Measurements from ENCODE around the gene PPP2R2C. TPM values are rescaled to one million over a fixed set of nuclear protein-coding genes. Genes with fewer than 3 reads are reported as not detected.

The PPP2R2C gene
- total RNA-seq, 2 donors from 2014 or later, result 0.14 to 0.41 TPM

GRCh38 chr4:6378493-6379445 is 93.6 kb downstream of the PPP2R2C start:
- no peaks in the 10 kb centered on the region for H3K4me1 ChIP-seq (ENCODE audit: control insufficient read depth in 1 of 2, low read depth in 2 of 2)
- no peaks in the 10 kb centered on the region for H3K27me3 ChIP-seq (replicated peaks; ENCODE audit: insufficient read depth)
- no peak for TF ChIP-seq CTCF (IDR thresholded peaks at IDR 0.05)
- no peaks in the 10 kb centered on the region for H3K36me3 ChIP-seq
- DNase-seq (ENCODE audit: low spot score) (no peak), ATAC-seq (ENCODE audit: insufficient number of reproducible peaks, low FRiP score, low read depth) (no peak)
- H3K4me3 ChIP-seq, result no peak overlapping the region
- no peak overlapping the region for H3K27ac ChIP-seq
- H3K9me3 ChIP-seq, result no peaks in the 10 kb centered on the region

- ATAC-seq (ENCODE audit: insufficient number of reproducible peaks, low FRiP score, low read depth) (no peak), DNase-seq (ENCODE audit: low spot score) (no peak)
- no peak overlapping the region for H3K27ac ChIP-seq
- H3K27me3 ChIP-seq (replicated peaks; ENCODE audit: insufficient read depth), result no peaks in the 10 kb centered on the region
- no peaks in the 10 kb centered on the region for H3K4me1 ChIP-seq (ENCODE audit: control insufficient read depth in 1 of 2, low read depth in 2 of 2)
- no peak overlapping the region for H3K4me3 ChIP-seq
- H3K36me3 ChIP-seq, result no peaks in the 10 kb centered on the region
- no peaks in the 10 kb centered on the region for H3K9me3 ChIP-seq
- no peak for TF ChIP-seq CTCF (IDR thresholded peaks at IDR 0.05)
Measured at GRCh38 chr4:6377626-6378492, 94.6 kb downstream of the PPP2R2C start.

GRCh38 chr4:6375620-6376295 is 96.7 kb downstream of the PPP2R2C start:
- no peak for ATAC-seq (ENCODE audit: insufficient number of reproducible peaks, low FRiP score, low read depth)
- H3K36me3 ChIP-seq, result no peaks in the 10 kb centered on the region
- no peaks in the 10 kb centered on the region for H3K9me3 ChIP-seq
- TF ChIP-seq CTCF (IDR thresholded peaks at IDR 0.05), result no peak
- H3K27me3 ChIP-seq (replicated peaks; ENCODE audit: insufficient read depth), result no peaks in the 10 kb centered on the region
- H3K4me1 ChIP-seq (ENCODE audit: control insufficient read depth in 1 of 2, low read depth in 2 of 2), result no peaks in the 10 kb centered on the region
- DNase-seq (ENCODE audit: low spot score), result no peak
- no peak overlapping the region for H3K27ac ChIP-seq
- no peak overlapping the region for H3K4me3 ChIP-seq

GRCh38 chr4:6374575-6374974 is 97.8 kb downstream of the PPP2R2C start:
- Histone ChIP-seq H3K27ac (no peak overlapping the region), H3K4me3 (no peak overlapping the region), H3K4me1 (ENCODE audit: control insufficient read depth in 1 of 2, low read depth in 2 of 2) (no peaks in the 10 kb centered on the region), H3K36me3 (no peaks in the 10 kb centered on the region), H3K27me3 (replicated peaks; ENCODE audit: insufficient read depth) (no peaks in the 10 kb centered on the region), H3K9me3 (no peaks in the 10 kb centered on the region)
- DNase-seq (ENCODE audit: low spot score) (no peak), ATAC-seq (ENCODE audit: insufficient number of reproducible peaks, low FRiP score, low read depth) (no peak)
- no peak for TF ChIP-seq CTCF (IDR thresholded peaks at IDR 0.05)
